CD1c-positive myeloid dendritic cell (primary cell): Measurements from ENCODE around the gene TBCE.
"Not testable (repeated sequence)": the region's sequence is repeated elsewhere in the genome, so short reads cannot be mapped to it uniquely, and the experiment has no call there.

Experiments
- DNase-seq: peaks from one replicate; pipeline ENCODE4 v3.0.0-alpha.2; 2016; ENCODE audit errors: extremely low spot score

Gene TBCE

GRCh38 chr1:235357485-235358373 is 9.5 kb upstream of the TBCE start:
- no peak for DNase-seq

GRCh38 chr1:235358899-235359298 is 8.3 kb upstream of the TBCE start:
- no peak for DNase-seq

- not testable (repeated sequence) for DNase-seq
These were observed 3.0 kb upstream of the TBCE start for GRCh38 chr1:235364189-235364588.

GRCh38 chr1:235366286-235366685 is 941 bp upstream of the TBCE start:
- DNase-seq = no peak

- no peak for DNase-seq
These were observed 1.2 kb downstream of the TBCE start for GRCh38 chr1:235368428-235368827.

- DNase-seq = no peak
These were observed 2.6 kb downstream of the TBCE start for GRCh38 chr1:235369802-235370201.

- DNase-seq = no peak
These were observed 8.8 kb downstream of the TBCE start for GRCh38 chr1:235375919-235376605.

- DNase-seq = not testable (repeated sequence)
These were observed 11.0 kb downstream of the TBCE start for GRCh38 chr1:235378134-235378735.

GRCh38 chr1:235381955-235382739 is 14.9 kb downstream of the TBCE start:
- not testable (repeated sequence) for DNase-seq

- DNase-seq = not testable (repeated sequence)
These were observed 18.4 kb downstream of the TBCE start for GRCh38 chr1:235385633-235386032.

GRCh38 chr1:235391874-235392273 is 24.6 kb downstream of the TBCE start:
- no peak for DNase-seq

- DNase-seq = no peak
These were observed 30.5 kb downstream of the TBCE start for GRCh38 chr1:235397733-235398132.

GRCh38 chr1:235399661-235400060 is 32.4 kb downstream of the TBCE start:
- DNase-seq = no peak

GRCh38 chr1:235401251-235401650 is 34.0 kb downstream of the TBCE start:
- DNase-seq = no peak

- DNase-seq = no peak
These were observed 35.4 kb downstream of the TBCE start for GRCh38 chr1:235402457-235403200.

GRCh38 chr1:235403593-235403992 is 36.4 kb downstream of the TBCE start:
- DNase-seq = no peak

- DNase-seq = no peak
These were observed 37.0 kb downstream of the TBCE start for GRCh38 chr1:235404190-235404589.

- no peak for DNase-seq
These were observed 40.2 kb downstream of the TBCE start for GRCh38 chr1:235407419-235407818.

- no peak for DNase-seq
These were observed 41.3 kb downstream of the TBCE start for GRCh38 chr1:235408503-235408960.

- DNase-seq = no peak
These were observed 42.0 kb downstream of the TBCE start for GRCh38 chr1:235409042-235409820.
